GM12801 (cell line): ENCODE data around the gene DDX4.

Experiments used
- TF ChIP-seq, protein P1 (sequence below): IDR thresholded peaks from one replicate; pipeline ENCODE4 v1.5.1; 2011; ENCODE audit warnings: control low read depth; ENCODE audit not compliant: insufficient read length; ENCODE audit errors: extremely low read depth

The DDX4 gene

DNA sequence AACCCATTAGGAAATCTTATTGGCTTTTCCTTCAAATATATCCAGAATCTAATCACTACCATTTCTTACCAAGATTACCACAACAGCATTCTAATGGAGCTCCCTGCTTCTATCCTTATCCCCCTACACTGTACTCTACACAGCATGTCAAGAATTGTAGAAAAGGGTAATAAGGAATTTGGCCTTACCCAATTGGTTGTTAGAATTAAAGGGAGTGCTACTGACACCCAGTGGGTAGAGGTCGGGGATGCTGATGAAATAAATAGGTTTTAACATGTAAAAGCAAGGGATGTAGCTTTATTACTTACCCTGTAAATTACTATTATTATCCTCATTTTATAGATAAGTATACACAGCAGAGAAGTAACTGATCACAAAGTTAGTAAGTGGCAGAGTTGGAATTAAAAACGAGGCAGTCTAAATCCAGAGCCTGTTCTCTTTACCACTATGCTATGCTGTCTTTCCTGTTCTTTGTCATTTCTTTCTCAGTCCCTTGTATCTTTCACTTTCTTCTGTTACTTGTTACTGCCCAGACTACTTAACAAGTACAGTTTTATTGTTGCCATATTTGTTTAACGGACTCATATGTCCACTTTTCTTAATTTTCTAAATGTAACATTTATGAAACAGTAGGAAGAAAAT, 36.3 kb upstream of the DDX4 start:
- TF ChIP-seq, protein P1, sequence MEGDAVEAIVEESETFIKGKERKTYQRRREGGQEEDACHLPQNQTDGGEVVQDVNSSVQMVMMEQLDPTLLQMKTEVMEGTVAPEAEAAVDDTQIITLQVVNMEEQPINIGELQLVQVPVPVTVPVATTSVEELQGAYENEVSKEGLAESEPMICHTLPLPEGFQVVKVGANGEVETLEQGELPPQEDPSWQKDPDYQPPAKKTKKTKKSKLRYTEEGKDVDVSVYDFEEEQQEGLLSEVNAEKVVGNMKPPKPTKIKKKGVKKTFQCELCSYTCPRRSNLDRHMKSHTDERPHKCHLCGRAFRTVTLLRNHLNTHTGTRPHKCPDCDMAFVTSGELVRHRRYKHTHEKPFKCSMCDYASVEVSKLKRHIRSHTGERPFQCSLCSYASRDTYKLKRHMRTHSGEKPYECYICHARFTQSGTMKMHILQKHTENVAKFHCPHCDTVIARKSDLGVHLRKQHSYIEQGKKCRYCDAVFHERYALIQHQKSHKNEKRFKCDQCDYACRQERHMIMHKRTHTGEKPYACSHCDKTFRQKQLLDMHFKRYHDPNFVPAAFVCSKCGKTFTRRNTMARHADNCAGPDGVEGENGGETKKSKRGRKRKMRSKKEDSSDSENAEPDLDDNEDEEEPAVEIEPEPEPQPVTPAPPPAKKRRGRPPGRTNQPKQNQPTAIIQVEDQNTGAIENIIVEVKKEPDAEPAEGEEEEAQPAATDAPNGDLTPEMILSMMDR: no peak

DNA sequence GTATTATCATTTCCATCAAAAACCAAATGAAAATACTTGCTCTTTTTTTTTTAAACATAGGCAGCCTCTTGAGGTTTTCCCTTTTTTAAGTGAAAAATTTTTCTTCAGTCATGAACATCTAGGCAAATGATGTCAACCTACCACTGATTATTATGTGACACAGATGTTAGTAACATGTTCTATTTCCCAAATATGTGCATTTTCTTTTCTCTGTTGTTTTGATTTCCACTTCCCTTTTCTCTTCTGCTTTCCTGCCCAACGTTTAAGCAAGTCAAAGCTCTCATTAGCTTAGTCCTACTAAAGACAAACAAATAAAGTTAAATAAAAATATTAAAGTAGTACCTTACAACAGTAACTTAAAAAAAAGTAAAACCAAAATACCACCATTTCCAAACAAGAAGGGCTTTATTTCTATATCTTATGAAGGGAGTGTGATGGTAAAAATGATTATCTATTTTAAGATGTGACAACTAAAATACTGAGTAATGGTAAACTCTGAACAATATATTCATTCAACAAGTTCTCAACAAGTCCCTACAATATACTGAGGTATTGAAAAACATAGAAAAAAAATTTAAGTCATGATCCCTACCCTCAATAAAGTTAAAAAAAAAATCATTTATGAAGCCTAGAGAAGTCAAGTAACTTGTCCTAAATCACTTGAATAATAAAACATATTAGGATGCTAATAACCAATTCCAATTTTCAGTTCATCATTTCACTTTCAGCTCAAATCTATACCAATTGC, 35.1 kb upstream of the DDX4 start:
- TF ChIP-seq, protein P1: no peak

DNA sequence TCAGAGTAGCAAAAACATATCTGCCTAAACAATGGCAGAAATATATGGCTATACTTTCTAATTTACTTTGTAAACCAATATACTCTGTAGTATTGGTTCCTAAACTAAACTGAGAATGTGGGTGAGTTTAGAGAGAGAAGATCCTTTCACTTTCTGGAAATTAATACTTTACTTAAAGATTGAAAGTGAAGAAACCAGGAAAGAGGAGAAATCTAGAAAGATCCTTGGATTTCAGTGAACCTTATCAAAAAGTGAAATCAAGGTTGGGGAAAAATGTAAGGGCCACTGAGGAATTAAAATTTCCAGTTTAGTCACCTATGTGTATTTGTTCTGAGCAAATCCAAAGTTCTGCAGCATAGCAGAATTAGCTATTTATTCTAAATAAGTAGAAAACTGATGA, 31.6 kb upstream of the DDX4 start:
- TF ChIP-seq, protein P1: no peak

DNA sequence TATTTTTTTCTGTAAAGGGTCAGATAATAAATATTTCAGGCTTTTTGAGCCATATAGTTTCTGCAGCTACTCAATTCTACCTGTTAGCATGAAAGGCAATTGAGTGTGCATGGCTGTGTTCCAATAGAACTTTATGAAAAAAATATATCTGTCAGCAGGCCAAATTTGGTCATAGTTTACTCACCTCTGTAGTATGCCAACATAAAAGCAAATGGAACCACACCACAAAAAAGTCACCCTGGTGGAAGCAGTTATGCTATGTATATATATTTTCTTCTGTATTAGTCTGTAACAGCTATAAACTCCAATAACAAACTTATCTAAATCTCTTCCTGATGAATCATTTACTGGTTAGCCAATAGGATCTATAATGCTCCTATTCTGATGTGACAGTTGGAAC, 29.1 kb upstream of the DDX4 start:
- TF ChIP-seq, protein P1: no peak

DNA sequence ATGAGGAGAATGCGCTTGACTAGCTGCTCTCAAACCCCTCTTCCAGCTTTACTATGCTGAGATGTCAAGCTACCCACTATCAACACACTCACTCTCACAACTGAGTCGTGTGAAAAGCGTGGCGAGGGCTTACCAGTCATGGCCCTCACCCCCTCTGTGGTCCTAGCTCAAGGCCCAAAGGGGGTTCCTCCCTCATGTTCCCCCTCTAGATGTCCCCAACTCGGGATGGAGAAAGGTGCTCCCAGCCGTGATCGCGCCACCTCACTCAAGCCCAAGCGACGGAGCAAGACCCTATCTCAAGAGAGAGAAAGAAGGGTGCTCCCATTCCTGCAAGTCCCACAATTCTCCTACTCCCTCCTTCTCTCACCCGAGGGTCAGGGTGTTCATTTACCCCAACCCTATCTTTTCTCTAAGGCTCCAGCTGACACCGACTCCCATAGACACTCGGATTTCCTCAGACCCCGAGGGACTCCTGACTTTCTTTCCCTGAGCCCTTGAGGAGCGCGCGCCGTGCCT, 26.3 kb upstream of the DDX4 start:
- TF ChIP-seq, protein P1: no peak

DNA sequence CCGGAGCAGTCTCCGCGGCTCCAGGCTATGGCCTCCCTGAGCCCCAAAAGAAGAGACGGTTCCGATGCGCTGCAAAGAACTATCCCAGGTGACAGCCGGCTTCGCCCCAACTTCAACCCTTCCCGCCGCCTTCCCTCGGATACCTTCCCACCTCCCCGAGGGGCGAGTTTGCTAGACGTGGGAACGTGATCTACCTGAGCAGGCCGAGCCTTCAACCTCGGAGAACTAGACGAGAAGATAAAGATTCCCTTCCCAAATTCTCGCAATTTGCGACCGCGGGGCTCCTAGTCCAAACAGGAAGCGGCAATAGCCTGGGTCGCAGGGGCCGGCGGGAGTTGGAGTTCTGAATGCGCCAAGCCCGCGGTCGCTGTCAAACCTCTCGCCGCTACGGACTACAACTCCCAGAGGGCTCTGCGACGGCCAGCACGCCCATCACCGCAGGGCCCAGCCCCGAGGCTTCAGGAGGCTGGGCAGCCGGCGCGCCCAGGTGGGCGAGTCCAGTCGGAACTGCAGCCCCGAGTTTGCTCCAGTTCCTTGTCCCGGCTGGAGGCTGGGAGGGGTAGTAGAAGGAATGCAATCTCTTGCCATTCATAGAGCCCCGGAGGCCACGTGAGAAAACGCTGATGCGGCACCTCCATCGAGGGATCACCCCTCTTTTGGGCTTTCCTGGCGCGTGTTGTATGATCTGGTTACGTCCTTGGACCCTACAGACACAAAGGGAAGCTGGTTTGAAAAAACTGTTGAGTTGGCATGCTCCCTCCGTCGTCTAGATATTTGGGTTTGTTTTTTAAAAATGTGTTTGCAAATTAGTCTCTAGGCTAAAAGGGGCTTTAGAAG, 25.6 kb upstream of the DDX4 start, which contains the start of gene SLC38A9:
TSS of gene SLC38A9 (minus strand) at position 302 of the 837 bp plus-strand sequence. CDS start 14,366 bp downstream, outside the sequence.
- TF ChIP-seq, protein P1: no peak

GRCh38 chr5:55713871-55714270, 24.0 kb upstream of the DDX4 start:
- TF ChIP-seq, protein P1: no peak
